Esophagus (tissue), 2 donors: ENCODE results near the gene RAP1GAP. TPM values are rescaled to one million over a fixed set of nuclear protein-coding genes. Genes with fewer than 3 reads are reported as not detected.

Experiments
- H3K27ac ChIP-seq, 2 donors: one replicate each; pipeline ENCODE4 v1.5.1; 2013; ENCODE audit warnings: low read depth in 2 of 2, mild to moderate bottlenecking in 2 of 2, inconsistent platforms in 1 of 2, low read length in 1 of 2, moderate library complexity in 1 of 2
- H3K27me3 ChIP-seq, 2 donors: one replicate each; pipeline ENCODE4 v1.6.1; 2013; ENCODE audit warnings: low read length in 2 of 2, control low read depth in 1 of 2, mild to moderate bottlenecking in 1 of 2; ENCODE audit not compliant: insufficient read depth in 2 of 2, control insufficient read depth in 1 of 2
- H3K36me3 ChIP-seq, 2 donors: one replicate each; pipeline ENCODE4 v1.6.1; 2013; ENCODE audit warnings: low read length in 1 of 2; ENCODE audit not compliant: control insufficient read depth in 2 of 2, insufficient read depth in 2 of 2
- H3K4me1 ChIP-seq, 2 donors: one replicate each; pipeline ENCODE4 v1.6.1; 2013; ENCODE audit warnings: low read length in 1 of 2; ENCODE audit not compliant: control insufficient read depth in 2 of 2, insufficient read depth in 2 of 2
- H3K4me3 ChIP-seq, 2 donors: one replicate each; pipeline ENCODE4 v1.5.1; 2013; ENCODE audit warnings: low read length in 2 of 2, mild to moderate bottlenecking in 2 of 2, low read depth in 1 of 2, moderate library complexity in 1 of 2
- H3K9me3 ChIP-seq, 2 donors: one replicate each; pipeline ENCODE4 v1.6.1; 2013; ENCODE audit warnings: mild to moderate bottlenecking in 2 of 2, low read depth in 1 of 2, low read length in 1 of 2, moderate library complexity in 1 of 2; ENCODE audit not compliant: control insufficient read depth in 2 of 2, insufficient read depth in 1 of 2
- WGBS, 2 donors: extraction: QIAGEN DNeasy Blood & Tissue Kit; methylation state at CpG; one replicate each; pipeline ENCODE4 v1.1.7; 2013; 5-methylcytosine and 5-hydroxymethylcytosine counted together
- polyA plus RNA-seq, 2 donors: library from polyadenylated mRNA; stranded (reverse); fragments of 200-250 nt; gene quantifications; one replicate each; pipeline ENCODE4 v1.2.3, GENCODE V29; 2013
- donor health status: healthy with polysubstance abuse.
- donor health status: Bipolar disorder and iron deficiency.

Gene RAP1GAP
- polyA plus RNA-seq, 2 donors, result 3.5 to 12.2 TPM

- WGBS, 2 donors, result 50 to 52% methylated on average over 10 of the region's 10 CpGs
- H3K9me3 ChIP-seq, result no peaks in the 10 kb centered on the region
- no peaks in the 10 kb centered on the region for H3K27me3 ChIP-seq
- no peaks in the 10 kb centered on the region for H3K36me3 ChIP-seq
- no peak overlapping the region for H3K4me3 ChIP-seq
- H3K27ac ChIP-seq, result peak overlapping the region in 1 of 2 donors; percentile 11
- H3K4me1 ChIP-seq, result peaks cover 3 to 26% of the 10 kb centered on the region in 2 donors
Observed at GRCh38 chr1:21623410-21623961, 45.7 kb downstream of the RAP1GAP start.

DNA sequence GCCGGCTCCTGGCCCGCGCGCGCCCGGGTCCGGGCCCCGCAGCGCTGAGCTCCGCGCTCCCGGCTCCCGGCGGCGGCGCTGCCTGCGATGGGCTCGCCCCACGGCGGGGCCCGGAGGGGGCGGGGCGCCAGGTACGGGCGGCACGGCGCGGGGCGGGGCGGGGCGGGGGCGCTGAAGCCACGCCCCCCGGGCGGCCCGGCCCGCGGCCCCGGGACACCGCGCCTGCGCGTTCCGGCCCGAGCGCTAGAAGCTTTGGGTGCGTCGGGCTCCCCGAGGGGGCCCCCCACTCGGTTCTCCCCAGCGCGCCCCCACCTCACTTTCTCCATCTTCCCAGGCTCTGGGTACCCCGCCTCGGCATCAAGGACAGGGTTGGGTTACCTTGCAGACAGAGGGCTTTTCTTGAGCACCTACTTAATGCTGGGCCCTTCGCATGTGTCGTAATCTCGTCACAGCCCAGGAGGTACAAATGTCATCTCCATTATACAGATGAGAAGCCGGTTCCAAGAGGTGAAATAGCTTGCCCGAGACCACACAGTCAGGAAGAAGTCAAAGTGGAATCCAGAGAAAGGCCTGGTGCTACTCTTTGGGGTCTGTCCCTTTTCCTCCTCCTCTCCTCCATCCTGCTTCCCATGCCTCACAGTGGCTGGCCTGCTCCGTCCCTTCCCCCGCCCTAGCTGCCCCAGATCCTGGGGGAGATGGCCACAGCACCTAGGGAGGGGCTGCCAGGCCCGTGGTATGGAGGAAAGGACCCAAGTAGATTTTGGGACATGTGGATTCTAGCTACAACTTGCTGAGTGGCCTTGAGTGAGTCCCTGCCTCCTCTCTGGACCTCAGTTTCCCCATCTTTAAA is 46.5 kb downstream of the RAP1GAP start:
- H3K4me1 ChIP-seq, result peaks cover 3 to 27% of the 10 kb centered on the region in 2 donors
- H3K9me3 ChIP-seq, result no peaks in the 10 kb centered on the region
- H3K4me3 ChIP-seq, result peak overlapping the region; percentile 53 to 58
- WGBS, 2 donors, result 10 to 18% methylated on average over 17 to 62 of the region's 62 CpGs
- peak overlapping the region; percentile 8 to 39 for H3K27ac ChIP-seq
- no peaks in the 10 kb centered on the region for H3K27me3 ChIP-seq
- no peaks in the 10 kb centered on the region for H3K36me3 ChIP-seq

- H3K27me3 ChIP-seq, result no peaks in the 10 kb centered on the region
- peak overlapping the region; percentile 53 to 58 for H3K4me3 ChIP-seq
- peaks cover 3 to 26% of the 10 kb centered on the region in 2 donors for H3K4me1 ChIP-seq
- H3K27ac ChIP-seq, result peak overlapping the region in 1 of 2 donors; percentile 0
- 20 to 26% methylated on average over 30 to 39 of the region's 39 CpGs for WGBS, 2 donors
- H3K36me3 ChIP-seq, result no peaks in the 10 kb centered on the region
- H3K9me3 ChIP-seq, result no peaks in the 10 kb centered on the region
Observed at GRCh38 chr1:21621761-21622436, 47.3 kb downstream of the RAP1GAP start.

GRCh38 chr1:21621051-21621450 is 48.1 kb downstream of the RAP1GAP start:
- Histone ChIP-seq H3K4me1 (peaks cover 0 to 19% of the 10 kb centered on the region in 2 donors), H3K9me3 (no peaks in the 10 kb centered on the region), H3K36me3 (no peaks in the 10 kb centered on the region), H3K27me3 (no peaks in the 10 kb centered on the region), H3K27ac (no peak overlapping the region), H3K4me3 (no peak overlapping the region)
- WGBS, 2 donors, result 56 to 72% methylated on average over 7 of the region's 7 CpGs

GRCh38 chr1:21620496-21620895 is 48.7 kb downstream of the RAP1GAP start:
- H3K36me3 ChIP-seq, result no peaks in the 10 kb centered on the region
- peaks cover 0 to 20% of the 10 kb centered on the region in 2 donors for H3K4me1 ChIP-seq
- H3K4me3 ChIP-seq, result no peak overlapping the region
- no peaks in the 10 kb centered on the region for H3K9me3 ChIP-seq
- no peak overlapping the region for H3K27ac ChIP-seq
- no peaks in the 10 kb centered on the region for H3K27me3 ChIP-seq
- 15 to 30% methylated on average over 13 to 16 of the region's 16 CpGs for WGBS, 2 donors

DNA sequence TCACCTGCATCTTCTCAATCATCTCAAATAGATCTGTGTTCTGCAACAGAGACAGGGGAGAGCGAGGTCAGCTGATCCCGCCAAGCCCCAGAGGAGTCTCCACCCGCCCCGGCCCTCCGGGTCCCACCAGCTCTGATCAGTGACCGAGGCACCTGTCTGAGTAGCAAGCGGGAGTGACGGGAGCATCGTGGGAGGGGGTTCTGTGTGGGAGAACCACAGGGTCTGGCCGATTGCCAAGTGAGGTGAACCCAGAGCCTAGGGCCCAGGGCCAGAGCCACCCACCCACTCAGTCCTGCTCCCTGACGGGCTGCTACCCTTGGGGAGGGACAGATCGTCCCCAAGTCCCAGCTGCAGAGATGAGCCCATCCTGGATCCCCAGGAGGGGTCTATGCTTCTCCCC is 49.1 kb downstream of the RAP1GAP start:
- no peak overlapping the region for H3K4me3 ChIP-seq
- H3K4me1 ChIP-seq, result peaks cover 0 to 22% of the 10 kb centered on the region in 2 donors

GRCh38 chr1:21619375-21619947 is 49.7 kb downstream of the RAP1GAP start:
- Histone ChIP-seq H3K27me3 (no peaks in the 10 kb centered on the region), H3K27ac (no peak overlapping the region), H3K4me1 (peaks cover 0 to 25% of the 10 kb centered on the region in 2 donors), H3K4me3 (no peak overlapping the region), H3K9me3 (no peaks in the 10 kb centered on the region), H3K36me3 (no peaks in the 10 kb centered on the region)
- WGBS, 2 donors, result 67 to 74% methylated on average over 5 to 7 of the region's 7 CpGs

More for the DNA sequence above, 49.1 kb downstream of the RAP1GAP start:
- H3K36me3 ChIP-seq, result no peaks in the 10 kb centered on the region
- no peak overlapping the region for H3K27ac ChIP-seq
- H3K9me3 ChIP-seq, result no peaks in the 10 kb centered on the region
- WGBS, 2 donors, result 60 to 65% methylated on average over 12 of the region's 12 CpGs
- no peaks in the 10 kb centered on the region for H3K27me3 ChIP-seq

GRCh38 chr1:21618561-21619374 is 50.4 kb downstream of the RAP1GAP start:
- Histone ChIP-seq H3K9me3 (no peaks in the 10 kb centered on the region), H3K27me3 (no peaks in the 10 kb centered on the region), H3K36me3 (no peaks in the 10 kb centered on the region), H3K27ac (no peak overlapping the region), H3K4me1 (peaks cover 0 to 31% of the 10 kb centered on the region in 2 donors), H3K4me3 (no peak overlapping the region)
- 29 to 39% methylated on average over 22 of the region's 22 CpGs for WGBS, 2 donors

DNA sequence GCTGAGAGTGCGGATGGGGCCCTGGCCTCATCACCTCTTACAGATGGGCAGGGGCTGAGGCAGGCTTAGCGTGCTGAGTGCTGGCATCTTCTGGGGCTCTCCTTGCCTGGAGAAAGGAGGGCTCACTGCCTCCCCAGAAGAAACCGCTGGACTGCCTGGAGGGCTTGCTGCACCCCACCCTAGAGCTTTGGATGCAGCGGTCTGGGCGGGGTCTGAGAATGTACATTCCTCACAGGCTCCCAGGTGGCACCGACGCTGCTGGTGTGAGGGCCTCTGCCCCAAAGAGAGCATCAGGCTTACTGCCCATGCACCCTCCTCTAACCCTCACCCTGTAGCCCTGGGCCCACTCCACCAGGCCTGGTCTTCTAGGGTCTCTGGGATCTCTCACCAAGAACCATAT is 51.1 kb downstream of the RAP1GAP start:
- Histone ChIP-seq H3K27me3 (no peaks in the 10 kb centered on the region), H3K4me1 (peaks cover 0 to 29% of the 10 kb centered on the region in 2 donors), H3K27ac (no peak overlapping the region), H3K36me3 (no peaks in the 10 kb centered on the region), H3K4me3 (no peak overlapping the region), H3K9me3 (no peaks in the 10 kb centered on the region)
- WGBS, 2 donors, result 76 to 82% methylated on average over 7 of the region's 7 CpGs
